Keratinocyte (primary cell): ENCODE measurements around the gene PNMA8B.

Experiments used
- EZH2 ChIP-seq: IDR thresholded peaks from one replicate; pipeline ENCODE4 v1.6.1; 2012; ENCODE audit warnings: inconsistent platforms, mild to moderate bottlenecking, low read length, moderate library complexity
- TF ChIP-seq, protein P1 (sequence below), 3 experiments: IDR thresholded peaks in 1 of 3; conservative IDR thresholded peaks in 1 of 3; optimal IDR thresholded peaks in 1 of 3; 2 replicates in 2 of 3; 3 replicates in 1 of 3; pipeline versions ENCODE3 to v1.5.1; 2011; ENCODE audit warnings: low read length in 3 of 3, mild to moderate bottlenecking in 3 of 3, moderate library complexity in 2 of 3, control low read depth in 1 of 3, inconsistent platforms in 1 of 3; ENCODE audit not compliant: insufficient read depth in 2 of 3; ENCODE audit errors: extremely low read depth in 1 of 3

DNA sequence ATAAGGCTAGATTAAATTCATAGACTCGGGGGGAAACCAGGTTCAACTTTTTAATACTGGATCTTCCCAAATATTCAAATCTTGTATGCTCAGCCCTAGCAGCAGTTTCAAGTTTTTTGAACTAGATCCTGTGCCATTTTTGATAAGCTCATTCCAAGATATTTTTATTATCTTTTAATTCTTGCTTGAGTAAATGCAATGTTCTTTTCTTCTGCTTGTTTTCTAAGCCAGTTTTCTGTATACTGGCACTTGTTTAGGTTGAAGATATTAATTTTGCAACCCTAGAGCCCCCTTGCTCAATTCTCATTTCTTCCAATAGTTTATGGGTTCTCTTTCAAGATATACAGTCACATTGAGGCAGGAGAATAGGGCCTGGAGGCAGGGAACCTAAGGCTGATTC, 53.8 kb downstream of the PNMA8B start:
- TF ChIP-seq, protein P1, sequence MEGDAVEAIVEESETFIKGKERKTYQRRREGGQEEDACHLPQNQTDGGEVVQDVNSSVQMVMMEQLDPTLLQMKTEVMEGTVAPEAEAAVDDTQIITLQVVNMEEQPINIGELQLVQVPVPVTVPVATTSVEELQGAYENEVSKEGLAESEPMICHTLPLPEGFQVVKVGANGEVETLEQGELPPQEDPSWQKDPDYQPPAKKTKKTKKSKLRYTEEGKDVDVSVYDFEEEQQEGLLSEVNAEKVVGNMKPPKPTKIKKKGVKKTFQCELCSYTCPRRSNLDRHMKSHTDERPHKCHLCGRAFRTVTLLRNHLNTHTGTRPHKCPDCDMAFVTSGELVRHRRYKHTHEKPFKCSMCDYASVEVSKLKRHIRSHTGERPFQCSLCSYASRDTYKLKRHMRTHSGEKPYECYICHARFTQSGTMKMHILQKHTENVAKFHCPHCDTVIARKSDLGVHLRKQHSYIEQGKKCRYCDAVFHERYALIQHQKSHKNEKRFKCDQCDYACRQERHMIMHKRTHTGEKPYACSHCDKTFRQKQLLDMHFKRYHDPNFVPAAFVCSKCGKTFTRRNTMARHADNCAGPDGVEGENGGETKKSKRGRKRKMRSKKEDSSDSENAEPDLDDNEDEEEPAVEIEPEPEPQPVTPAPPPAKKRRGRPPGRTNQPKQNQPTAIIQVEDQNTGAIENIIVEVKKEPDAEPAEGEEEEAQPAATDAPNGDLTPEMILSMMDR (optimal IDR thresholded peaks at IDR 0.05 in 1 of 3, IDR thresholded peaks at IDR 0.05 in 1 of 3, conservative IDR thresholded peaks at IDR 0.05 in 1 of 3; ENCODE audit: extremely low read depth in 1 of 3, insufficient read depth in 2 of 3, low read length in 3 of 3) = no peak
- no peak for TF ChIP-seq EZH2
